ENCODE results near the gene MCM3AP. TPM values are rescaled to one million over a fixed set of nuclear protein-coding genes. Genes with fewer than 3 reads are reported as not detected.

MCM3AP gene
- total and polyA plus RNA-seq, 9 of the 15 experiments (the other 6 are each of a cell fraction or from before 2014, with no cell fraction given), result 6.5 to 179 (median 69.6) TPM

DNA sequence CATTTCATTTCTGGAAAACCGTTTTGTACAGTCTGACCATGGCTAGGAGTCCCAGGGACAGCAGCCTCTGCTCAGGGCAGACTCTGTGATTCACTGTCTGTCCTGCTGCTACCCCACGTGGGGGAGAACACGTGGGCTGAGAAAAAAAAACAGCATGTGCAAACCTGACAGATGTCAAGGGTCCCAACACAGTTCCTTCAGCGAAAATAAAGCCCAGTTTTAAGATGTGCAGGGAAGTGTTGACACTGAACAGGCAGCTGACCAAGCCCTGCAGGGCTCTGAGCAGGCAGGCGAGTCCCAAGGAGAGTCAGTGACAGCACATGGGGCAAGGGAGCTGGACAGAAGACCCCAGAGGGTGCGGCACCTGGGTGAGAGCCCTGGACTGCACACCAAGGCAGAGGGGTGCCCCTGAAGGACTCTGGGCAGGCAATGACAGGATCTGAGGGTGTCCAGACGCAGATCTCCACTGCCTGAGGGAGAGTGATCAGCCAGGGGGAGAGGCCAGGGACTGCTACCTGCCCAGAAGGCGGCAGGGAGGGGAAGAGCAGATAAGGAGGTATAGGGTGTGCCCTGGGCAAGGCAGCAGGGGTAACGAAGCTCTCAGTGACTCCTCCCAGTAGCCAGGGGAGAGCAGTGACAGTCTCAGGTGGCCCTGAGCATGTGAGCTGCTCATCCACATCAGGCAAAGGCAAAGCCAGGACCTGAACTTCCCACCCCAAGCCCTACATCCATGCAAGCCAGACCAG is 96.0 kb downstream of the MCM3AP start (continued):
- TF ChIP-seq, protein P1, sequence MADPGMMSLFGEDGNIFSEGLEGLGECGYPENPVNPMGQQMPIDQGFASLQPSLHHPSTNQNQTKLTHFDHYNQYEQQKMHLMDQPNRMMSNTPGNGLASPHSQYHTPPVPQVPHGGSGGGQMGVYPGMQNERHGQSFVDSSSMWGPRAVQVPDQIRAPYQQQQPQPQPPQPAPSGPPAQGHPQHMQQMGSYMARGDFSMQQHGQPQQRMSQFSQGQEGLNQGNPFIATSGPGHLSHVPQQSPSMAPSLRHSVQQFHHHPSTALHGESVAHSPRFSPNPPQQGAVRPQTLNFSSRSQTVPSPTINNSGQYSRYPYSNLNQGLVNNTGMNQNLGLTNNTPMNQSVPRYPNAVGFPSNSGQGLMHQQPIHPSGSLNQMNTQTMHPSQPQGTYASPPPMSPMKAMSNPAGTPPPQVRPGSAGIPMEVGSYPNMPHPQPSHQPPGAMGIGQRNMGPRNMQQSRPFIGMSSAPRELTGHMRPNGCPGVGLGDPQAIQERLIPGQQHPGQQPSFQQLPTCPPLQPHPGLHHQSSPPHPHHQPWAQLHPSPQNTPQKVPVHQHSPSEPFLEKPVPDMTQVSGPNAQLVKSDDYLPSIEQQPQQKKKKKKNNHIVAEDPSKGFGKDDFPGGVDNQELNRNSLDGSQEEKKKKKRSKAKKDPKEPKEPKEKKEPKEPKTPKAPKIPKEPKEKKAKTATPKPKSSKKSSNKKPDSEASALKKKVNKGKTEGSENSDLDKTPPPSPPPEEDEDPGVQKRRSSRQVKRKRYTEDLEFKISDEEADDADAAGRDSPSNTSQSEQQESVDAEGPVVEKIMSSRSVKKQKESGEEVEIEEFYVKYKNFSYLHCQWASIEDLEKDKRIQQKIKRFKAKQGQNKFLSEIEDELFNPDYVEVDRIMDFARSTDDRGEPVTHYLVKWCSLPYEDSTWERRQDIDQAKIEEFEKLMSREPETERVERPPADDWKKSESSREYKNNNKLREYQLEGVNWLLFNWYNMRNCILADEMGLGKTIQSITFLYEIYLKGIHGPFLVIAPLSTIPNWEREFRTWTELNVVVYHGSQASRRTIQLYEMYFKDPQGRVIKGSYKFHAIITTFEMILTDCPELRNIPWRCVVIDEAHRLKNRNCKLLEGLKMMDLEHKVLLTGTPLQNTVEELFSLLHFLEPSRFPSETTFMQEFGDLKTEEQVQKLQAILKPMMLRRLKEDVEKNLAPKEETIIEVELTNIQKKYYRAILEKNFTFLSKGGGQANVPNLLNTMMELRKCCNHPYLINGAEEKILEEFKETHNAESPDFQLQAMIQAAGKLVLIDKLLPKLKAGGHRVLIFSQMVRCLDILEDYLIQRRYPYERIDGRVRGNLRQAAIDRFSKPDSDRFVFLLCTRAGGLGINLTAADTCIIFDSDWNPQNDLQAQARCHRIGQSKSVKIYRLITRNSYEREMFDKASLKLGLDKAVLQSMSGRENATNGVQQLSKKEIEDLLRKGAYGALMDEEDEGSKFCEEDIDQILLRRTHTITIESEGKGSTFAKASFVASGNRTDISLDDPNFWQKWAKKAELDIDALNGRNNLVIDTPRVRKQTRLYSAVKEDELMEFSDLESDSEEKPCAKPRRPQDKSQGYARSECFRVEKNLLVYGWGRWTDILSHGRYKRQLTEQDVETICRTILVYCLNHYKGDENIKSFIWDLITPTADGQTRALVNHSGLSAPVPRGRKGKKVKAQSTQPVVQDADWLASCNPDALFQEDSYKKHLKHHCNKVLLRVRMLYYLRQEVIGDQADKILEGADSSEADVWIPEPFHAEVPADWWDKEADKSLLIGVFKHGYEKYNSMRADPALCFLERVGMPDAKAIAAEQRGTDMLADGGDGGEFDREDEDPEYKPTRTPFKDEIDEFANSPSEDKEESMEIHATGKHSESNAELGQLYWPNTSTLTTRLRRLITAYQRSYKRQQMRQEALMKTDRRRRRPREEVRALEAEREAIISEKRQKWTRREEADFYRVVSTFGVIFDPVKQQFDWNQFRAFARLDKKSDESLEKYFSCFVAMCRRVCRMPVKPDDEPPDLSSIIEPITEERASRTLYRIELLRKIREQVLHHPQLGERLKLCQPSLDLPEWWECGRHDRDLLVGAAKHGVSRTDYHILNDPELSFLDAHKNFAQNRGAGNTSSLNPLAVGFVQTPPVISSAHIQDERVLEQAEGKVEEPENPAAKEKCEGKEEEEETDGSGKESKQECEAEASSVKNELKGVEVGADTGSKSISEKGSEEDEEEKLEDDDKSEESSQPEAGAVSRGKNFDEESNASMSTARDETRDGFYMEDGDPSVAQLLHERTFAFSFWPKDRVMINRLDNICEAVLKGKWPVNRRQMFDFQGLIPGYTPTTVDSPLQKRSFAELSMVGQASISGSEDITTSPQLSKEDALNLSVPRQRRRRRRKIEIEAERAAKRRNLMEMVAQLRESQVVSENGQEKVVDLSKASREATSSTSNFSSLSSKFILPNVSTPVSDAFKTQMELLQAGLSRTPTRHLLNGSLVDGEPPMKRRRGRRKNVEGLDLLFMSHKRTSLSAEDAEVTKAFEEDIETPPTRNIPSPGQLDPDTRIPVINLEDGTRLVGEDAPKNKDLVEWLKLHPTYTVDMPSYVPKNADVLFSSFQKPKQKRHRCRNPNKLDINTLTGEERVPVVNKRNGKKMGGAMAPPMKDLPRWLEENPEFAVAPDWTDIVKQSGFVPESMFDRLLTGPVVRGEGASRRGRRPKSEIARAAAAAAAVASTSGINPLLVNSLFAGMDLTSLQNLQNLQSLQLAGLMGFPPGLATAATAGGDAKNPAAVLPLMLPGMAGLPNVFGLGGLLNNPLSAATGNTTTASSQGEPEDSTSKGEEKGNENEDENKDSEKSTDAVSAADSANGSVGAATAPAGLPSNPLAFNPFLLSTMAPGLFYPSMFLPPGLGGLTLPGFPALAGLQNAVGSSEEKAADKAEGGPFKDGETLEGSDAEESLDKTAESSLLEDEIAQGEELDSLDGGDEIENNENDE (IDR thresholded peaks at IDR 0.05; ENCODE audit: low read depth, low read length), result no peak
- TF ChIP-seq CBFA2T2 (conservative IDR thresholded peaks at IDR 0.05) (peak; percentile 43; the same call in 1 of the 2 replicates), ERF (CRISPR knock-in tag; IDR thresholded peaks at IDR 0.05) (no peak), MXD1 (CRISPR knock-in tag; IDR thresholded peaks at IDR 0.05; ENCODE audit: borderline replicate concordance, poor library complexity, severe bottlenecking) (peak; percentile 57), KDM2B (CRISPR knock-in tag; IDR thresholded peaks at IDR 0.05) (no peak), HMG20A (CRISPR knock-in tag; conservative IDR thresholded peaks at IDR 0.05) (no peak), POLR2AphosphoS2 (IDR thresholded peaks at IDR 0.05; ENCODE audit: low read length) (no peak), PRMT5 (CRISPR knock-in tag; IDR thresholded peaks at IDR 0.05) (no peak), PTTG1 (tag; IDR thresholded peaks at IDR 0.05; ENCODE audit: low read depth) (no peak), SMC3 (conservative IDR thresholded peaks at IDR 0.05; ENCODE audit: insufficient read depth, low read depth, low read length) (no peak), BRCA1 (IDR thresholded peaks at IDR 0.05) (no peak), BRCA1 (CRISPR knock-in tag; IDR thresholded peaks at IDR 0.05) (no peak), ZNF717 (CRISPR knock-in tag; IDR thresholded peaks at IDR 0.05) (no peak), HIVEP1 (CRISPR knock-in tag; IDR thresholded peaks at IDR 0.05) (no peak), NCOA2 (IDR thresholded peaks at IDR 0.05; ENCODE audit: partially characterized antibody in 2 of 2) (no peak)
- TF ChIP-seq, protein P2, sequence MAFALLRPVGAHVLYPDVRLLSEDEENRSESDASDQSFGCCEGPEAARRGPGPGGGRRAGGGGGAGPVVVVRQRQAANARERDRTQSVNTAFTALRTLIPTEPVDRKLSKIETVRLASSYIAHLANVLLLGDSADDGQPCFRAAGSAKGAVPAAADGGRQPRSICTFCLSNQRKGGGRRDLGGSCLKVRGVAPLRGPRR (CRISPR knock-in tag; IDR thresholded peaks at IDR 0.05), result no peak

Measured in K562 (cell line).